ENCODE data around the gene SLC31A1. TPM values are rescaled to one million over a fixed set of nuclear protein-coding genes. Genes with fewer than 3 reads are reported as not detected.

The SLC31A1 gene
- total and polyA plus RNA-seq, 2 of the 13 experiments (the other 11 are each of a cell fraction or from before 2014, with no cell fraction given), result 62.9 to 70.0 TPM

DNA sequence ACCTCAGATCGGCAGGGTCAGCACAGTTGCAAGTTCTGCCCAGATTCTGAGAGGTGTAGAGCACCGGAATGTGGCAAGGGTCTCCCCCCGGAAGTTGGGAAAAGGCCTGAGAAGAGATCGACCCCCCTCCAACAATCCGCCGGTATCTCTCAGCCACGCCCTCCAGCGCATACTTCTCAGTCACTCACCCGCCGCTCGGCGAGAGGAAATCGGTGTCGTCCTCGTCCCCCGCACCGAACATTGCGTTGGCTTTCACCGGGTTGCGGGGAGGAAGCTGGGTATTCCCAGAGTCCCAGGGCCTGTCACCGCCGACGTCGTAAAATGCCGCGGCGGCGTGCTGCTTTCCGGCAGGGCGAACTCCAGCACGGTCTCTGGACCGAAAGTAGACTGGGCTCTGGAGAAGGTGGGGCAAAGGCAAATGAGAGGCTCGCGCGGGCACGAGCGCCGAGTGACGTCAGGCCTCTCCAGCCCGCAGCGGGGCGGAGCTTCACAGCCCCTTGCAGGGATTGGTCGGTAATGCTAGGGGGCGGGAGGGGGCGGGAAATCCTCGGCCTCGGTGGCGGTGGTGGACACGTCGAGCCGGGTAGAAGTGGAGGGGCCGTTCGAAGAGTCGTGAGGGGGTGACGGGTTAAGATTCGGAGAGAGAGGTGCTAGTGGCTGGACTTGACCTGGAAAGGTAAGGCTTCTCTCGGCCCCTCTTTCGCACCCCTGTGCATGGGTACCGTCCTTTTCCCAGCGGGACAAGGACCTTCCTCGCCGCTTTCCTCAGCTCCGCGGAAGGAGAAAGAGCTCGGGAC lies at the start of gene SLC31A1, which contains the start of gene FKBP15 (continued):
- peak; percentile 30; the same call in 1 of the 2 replicates for TF ChIP-seq ZNF614 (CRISPR knock-in tag; IDR thresholded peaks at IDR 0.05; ENCODE audit: borderline replicate concordance)
- TF ChIP-seq ZNF468 (CRISPR knock-in tag; IDR thresholded peaks at IDR 0.05), result no peak
- peak; percentile 83 for TF ChIP-seq KMT2A (CRISPR knock-in tag; IDR thresholded peaks at IDR 0.05)
- no peak; the same call in 1 of the 2 replicates for TF ChIP-seq ZBTB38 (CRISPR knock-in tag; IDR thresholded peaks at IDR 0.05)
- TF ChIP-seq ZNF720 (CRISPR knock-in tag; IDR thresholded peaks at IDR 0.05), result no peak
- TF ChIP-seq KDM5B (CRISPR knock-in tag; IDR thresholded peaks at IDR 0.05; ENCODE audit: borderline replicate concordance), result no peak; the same call in 1 of the 2 replicates
- TF ChIP-seq ZNF709 (CRISPR knock-in tag; IDR thresholded peaks at IDR 0.05), result peak; percentile 57; the same call in 1 of the 2 replicates
- TF ChIP-seq RELA (CRISPR knock-in tag; IDR thresholded peaks at IDR 0.05), result no peak
- peak; percentile 48; the same call in 1 of the 2 replicates for TF ChIP-seq SP1 (IDR thresholded peaks at IDR 0.05)
- TF ChIP-seq SP1 (CRISPR knock-in tag; IDR thresholded peaks at IDR 0.05), result peak; percentile 83
- TF ChIP-seq, protein P1, sequence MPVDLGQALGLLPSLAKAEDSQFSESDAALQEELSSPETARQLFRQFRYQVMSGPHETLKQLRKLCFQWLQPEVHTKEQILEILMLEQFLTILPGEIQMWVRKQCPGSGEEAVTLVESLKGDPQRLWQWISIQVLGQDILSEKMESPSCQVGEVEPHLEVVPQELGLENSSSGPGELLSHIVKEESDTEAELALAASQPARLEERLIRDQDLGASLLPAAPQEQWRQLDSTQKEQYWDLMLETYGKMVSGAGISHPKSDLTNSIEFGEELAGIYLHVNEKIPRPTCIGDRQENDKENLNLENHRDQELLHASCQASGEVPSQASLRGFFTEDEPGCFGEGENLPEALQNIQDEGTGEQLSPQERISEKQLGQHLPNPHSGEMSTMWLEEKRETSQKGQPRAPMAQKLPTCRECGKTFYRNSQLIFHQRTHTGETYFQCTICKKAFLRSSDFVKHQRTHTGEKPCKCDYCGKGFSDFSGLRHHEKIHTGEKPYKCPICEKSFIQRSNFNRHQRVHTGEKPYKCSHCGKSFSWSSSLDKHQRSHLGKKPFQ (CRISPR knock-in tag; IDR thresholded peaks at IDR 0.05; ENCODE audit: insufficient replicate concordance), result no peak
- TF ChIP-seq ZNF670 (CRISPR knock-in tag; IDR thresholded peaks at IDR 0.05; ENCODE audit: borderline replicate concordance), result no peak
- TF ChIP-seq PRPF4 (IDR thresholded peaks at IDR 0.05; ENCODE audit: low read depth, low read length, poor library complexity, severe bottlenecking), result no peak
- TF ChIP-seq NFIB (CRISPR knock-in tag; IDR thresholded peaks at IDR 0.05; ENCODE audit: borderline replicate concordance), result no peak
- TF ChIP-seq, protein P2, sequence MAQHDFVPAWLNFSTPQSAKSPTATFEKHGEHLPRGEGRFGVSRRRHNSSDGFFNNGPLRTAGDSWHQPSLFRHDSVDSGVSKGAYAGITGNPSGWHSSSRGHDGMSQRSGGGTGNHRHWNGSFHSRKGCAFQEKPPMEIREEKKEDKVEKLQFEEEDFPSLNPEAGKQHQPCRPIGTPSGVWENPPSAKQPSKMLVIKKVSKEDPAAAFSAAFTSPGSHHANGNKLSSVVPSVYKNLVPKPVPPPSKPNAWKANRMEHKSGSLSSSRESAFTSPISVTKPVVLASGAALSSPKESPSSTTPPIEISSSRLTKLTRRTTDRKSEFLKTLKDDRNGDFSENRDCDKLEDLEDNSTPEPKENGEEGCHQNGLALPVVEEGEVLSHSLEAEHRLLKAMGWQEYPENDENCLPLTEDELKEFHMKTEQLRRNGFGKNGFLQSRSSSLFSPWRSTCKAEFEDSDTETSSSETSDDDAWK (CRISPR knock-in tag; IDR thresholded peaks at IDR 0.05), result no peak
- no peak for TF ChIP-seq ZNF180 (CRISPR knock-in tag; IDR thresholded peaks at IDR 0.05; ENCODE audit: borderline replicate concordance, low read depth)
- TF ChIP-seq, protein P3, sequence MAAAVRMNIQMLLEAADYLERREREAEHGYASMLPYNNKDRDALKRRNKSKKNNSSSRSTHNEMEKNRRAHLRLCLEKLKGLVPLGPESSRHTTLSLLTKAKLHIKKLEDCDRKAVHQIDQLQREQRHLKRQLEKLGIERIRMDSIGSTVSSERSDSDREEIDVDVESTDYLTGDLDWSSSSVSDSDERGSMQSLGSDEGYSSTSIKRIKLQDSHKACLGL (CRISPR knock-in tag; IDR thresholded peaks at IDR 0.05), result no peak
- TF ChIP-seq SSRP1 (CRISPR knock-in tag; IDR thresholded peaks at IDR 0.05), result no peak
- no peak for TF ChIP-seq ZNF776 (CRISPR knock-in tag; IDR thresholded peaks at IDR 0.05)
- TF ChIP-seq, protein P4, sequence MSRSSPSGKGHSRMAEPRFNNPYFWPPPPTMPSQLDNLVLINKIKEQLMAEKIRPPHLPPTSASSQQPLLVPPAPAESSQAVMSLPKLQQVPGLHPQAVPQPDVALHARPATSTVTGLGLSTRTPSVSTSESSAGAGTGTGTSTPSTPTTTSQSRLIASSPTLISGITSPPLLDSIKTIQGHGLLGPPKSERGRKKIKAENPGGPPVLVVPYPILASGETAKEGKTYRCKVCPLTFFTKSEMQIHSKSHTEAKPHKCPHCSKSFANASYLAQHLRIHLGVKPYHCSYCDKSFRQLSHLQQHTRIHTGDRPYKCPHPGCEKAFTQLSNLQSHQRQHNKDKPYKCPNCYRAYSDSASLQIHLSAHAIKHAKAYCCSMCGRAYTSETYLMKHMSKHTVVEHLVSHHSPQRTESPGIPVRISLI (CRISPR knock-in tag; IDR thresholded peaks at IDR 0.05; ENCODE audit: borderline replicate concordance), result no peak
- no peak for TF ChIP-seq ZNF878 (CRISPR knock-in tag; IDR thresholded peaks at IDR 0.05)
- TF ChIP-seq, protein P5, sequence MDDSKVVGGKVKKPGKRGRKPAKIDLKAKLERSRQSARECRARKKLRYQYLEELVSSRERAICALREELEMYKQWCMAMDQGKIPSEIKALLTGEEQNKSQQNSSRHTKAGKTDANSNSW (CRISPR knock-in tag; IDR thresholded peaks at IDR 0.05; ENCODE audit: borderline replicate concordance), result no peak
- TF ChIP-seq ZFAT (CRISPR knock-in tag; conservative IDR thresholded peaks at IDR 0.05), result no peak
- peak; percentile 65; the same call in 1 of the 2 replicates for TF ChIP-seq ZNF569 (CRISPR knock-in tag; IDR thresholded peaks at IDR 0.05; ENCODE audit: borderline replicate concordance)
- TF ChIP-seq RFXAP (CRISPR knock-in tag; IDR thresholded peaks at IDR 0.05; ENCODE audit: borderline replicate concordance), result peak; percentile 63; the same call in 1 of the 2 replicates

Data from HepG2 (cell line).